GM23338 (cell line): ENCODE results near the gene CCR7. TPM values are rescaled to one million over a fixed set of nuclear protein-coding genes. Genes with fewer than 3 reads are reported as not detected.

Source experiments
- ATAC-seq: fragments of 200-7000 bp; cut with Tn5 transposase; 3 replicates; pipeline ENCODE4 v1.9.1; 2020
- DNase-seq: peaks from one replicate; pipeline ENCODE4 v3.0.0-alpha.2; 2015; ENCODE audit warnings: low spot score
- H2AFZ ChIP-seq: fragments of 200-600 bp; sonication (generic); 2 replicates; pipeline ENCODE4 v1.8.0; 2016; ENCODE audit warnings: antibody characterized with exemption, mild to moderate bottlenecking, moderate library complexity
- H3F3A ChIP-seq: fragments of 200-600 bp; sonication (generic); replicated peaks from 2 replicates; pipeline ENCODE4 v1.8.0; 2017; ENCODE audit warnings: antibody characterized with exemption, mixed run types, low read depth
- H3K27ac ChIP-seq: fragments of 200-600 bp; sonication (generic); 2 replicates; pipeline ENCODE4 v1.6.1; 2016; ENCODE audit warnings: low read depth
- H3K27me3 ChIP-seq: fragments of 200-600 bp; sonication (generic); 2 replicates; pipeline ENCODE4 v1.8.0; 2016; ENCODE audit warnings: mild to moderate bottlenecking, mixed run types, moderate library complexity; ENCODE audit not compliant: insufficient read depth
- H3K36me3 ChIP-seq: fragments of 200-600 bp; sonication (generic); 2 replicates; pipeline ENCODE4 v1.8.0; 2016; ENCODE audit warnings: mild to moderate bottlenecking; ENCODE audit not compliant: insufficient read depth
- H3K4me1 ChIP-seq: fragments of 200-600 bp; sonication (generic); 2 replicates; pipeline ENCODE4 v1.8.0; 2016; ENCODE audit warnings: mild to moderate bottlenecking, moderate library complexity; ENCODE audit not compliant: insufficient read depth
- H3K4me2 ChIP-seq: fragments of 200-600 bp; sonication (generic); 2 replicates; pipeline ENCODE4 v1.7.1; 2017; ENCODE audit warnings: mixed run types
- H3K4me3 ChIP-seq: fragments of 200-600 bp; sonication (generic); 2 replicates; pipeline ENCODE4 v1.6.1; 2016; ENCODE audit warnings: mixed run types
- H3K79me2 ChIP-seq: fragments of 200-600 bp; sonication (generic); replicated peaks from 2 replicates; pipeline ENCODE4 v1.8.0; 2017; ENCODE audit warnings: mild to moderate bottlenecking; ENCODE audit not compliant: insufficient read depth
- H3K9me2 ChIP-seq: fragments of 200-600 bp; sonication (generic); 2 replicates; pipeline ENCODE4 v1.8.0; 2017; ENCODE audit not compliant: insufficient read depth
- H4K20me1 ChIP-seq: fragments of 200-600 bp; sonication (generic); replicated peaks from 2 replicates; pipeline ENCODE4 v1.8.0; 2017; ENCODE audit warnings: mild to moderate bottlenecking; ENCODE audit not compliant: insufficient read depth
- H3K27ac Mint-ChIP-seq: 2 replicates; pipeline ENCODE4 v1.8.0; 2020; ENCODE audit warnings: inconsistent platforms, mild to moderate bottlenecking, moderate library complexity, mixed read lengths
- H3K27me3 Mint-ChIP-seq: 3 replicates; pipeline ENCODE4 v1.8.0; 2022; ENCODE audit warnings: low read depth, mild to moderate bottlenecking, moderate library complexity, mixed read lengths, inconsistent platforms; ENCODE audit not compliant: insufficient read depth, poor library complexity
- H3K36me3 Mint-ChIP-seq: 3 replicates; pipeline ENCODE4 v1.8.0; 2021; ENCODE audit warnings: low read depth, mild to moderate bottlenecking, inconsistent platforms, moderate library complexity, mixed read lengths
- H3K4me1 Mint-ChIP-seq: 3 replicates; pipeline ENCODE4 v1.8.0; 2020; ENCODE audit warnings: mild to moderate bottlenecking, inconsistent platforms, mixed read lengths
- H3K4me3 Mint-ChIP-seq: 3 replicates; pipeline ENCODE4 v1.8.0; 2021; ENCODE audit warnings: moderate library complexity, mild to moderate bottlenecking, inconsistent platforms, mixed read lengths
- H3K9me3 Mint-ChIP-seq: 3 replicates; pipeline ENCODE4 v1.8.0; 2020; ENCODE audit warnings: moderate library complexity, mild to moderate bottlenecking, inconsistent platforms, mixed read lengths
- CREB1 ChIP-seq: fragments of 250-450 bp; sonication (Bioruptor Pico); IDR thresholded peaks from 2 replicates; pipeline ENCODE4 v1.5.0; 2020; ENCODE audit warnings: low read depth, mild to moderate bottlenecking, moderate library complexity
- EZH2 ChIP-seq: fragments of 200-600 bp; sonication (generic); IDR thresholded peaks from one replicate; pipeline ENCODE4 v1.8.0; 2017; ENCODE audit warnings: antibody characterized with exemption, mild to moderate bottlenecking, low read depth; ENCODE audit not compliant: unreplicated experiment
- EZH2phosphoT487 ChIP-seq: fragments of 200-600 bp; sonication (generic); IDR thresholded peaks from one replicate; pipeline ENCODE4 v1.8.1; 2018; ENCODE audit warnings: antibody characterized with exemption; ENCODE audit not compliant: unreplicated experiment
- JUNB ChIP-seq: IDR thresholded peaks from one replicate; pipeline ENCODE4 v1.6.1; 2016; ENCODE audit warnings: antibody characterized with exemption; ENCODE audit not compliant: unreplicated experiment
- NANOG ChIP-seq: IDR thresholded peaks from 2 replicates; pipeline ENCODE4 v1.6.1; 2016; ENCODE audit warnings: antibody characterized with exemption, borderline replicate concordance
- POLR2AphosphoS5 ChIP-seq: IDR thresholded peaks from 2 replicates; pipeline ENCODE4 v1.6.1; 2016; ENCODE audit warnings: antibody characterized with exemption, low read depth
- STAT1 ChIP-seq: IDR thresholded peaks from one replicate; pipeline ENCODE4 v1.6.1; 2016; ENCODE audit warnings: antibody characterized with exemption; ENCODE audit not compliant: unreplicated experiment
- ZNF114 ChIP-seq: fragments of 250-450 bp; sonication (Bioruptor Pico); IDR thresholded peaks from 2 replicates; pipeline ENCODE4 v1.5.0; 2020; ENCODE audit warnings: mild to moderate bottlenecking, moderate library complexity
- ZNF331 ChIP-seq: fragments of 250-450 bp; sonication (Bioruptor Pico); IDR thresholded peaks from 2 replicates; pipeline ENCODE4 v1.5.0; 2020; ENCODE audit warnings: low read depth, mild to moderate bottlenecking, moderate library complexity
- polyA plus RNA-seq: library from polyadenylated mRNA; unstranded; fragments of >200 nt; fragmentation: Nextera tagmentation; extraction: Ambion mirVana; gene quantifications from 2 replicates; pipeline ENCODE4 v1.2.1, GENCODE V29; 2016
- total RNA-seq: library from RNA; depleted of rRNA; stranded (reverse); fragments of >200 nt; shearing (Covaris generic); gene quantifications from 2 replicates; pipeline ENCODE4 v1.2.3, GENCODE V29; 2014
- TF ChIP-seq, protein P1 (sequence below): IDR thresholded peaks from one replicate; pipeline ENCODE4 v1.6.1; 2018; ENCODE audit warnings: antibody characterized with exemption; ENCODE audit not compliant: unreplicated experiment
- TF ChIP-seq, protein P2 (sequence below): fragments of 250-450 bp; sonication (Bioruptor Pico); IDR thresholded peaks from 2 replicates; pipeline ENCODE4 v1.5.0; 2020; ENCODE audit warnings: mild to moderate bottlenecking, moderate library complexity
- TF ChIP-seq, protein P3 (sequence below), 2 experiments: fragments of 200-600 bp in 1 of 2; sonication (generic) in 1 of 2; conservative IDR thresholded peaks; 2 replicates each; pipeline versions ENCODE4 v1.5.1 to v1.6.1; 2016 to 2017; ENCODE audit warnings: antibody characterized with exemption in 2 of 2, low read depth in 2 of 2, mild to moderate bottlenecking in 2 of 2, moderate library complexity in 1 of 2
- TF ChIP-seq, protein P4 (sequence below): IDR thresholded peaks from 2 replicates; pipeline ENCODE4 v1.6.1; 2016; ENCODE audit warnings: antibody characterized with exemption

The CCR7 gene
- total and polyA plus RNA-seq, 2 experiments from 2014 or later = 0.37 to 0.59 TPM

DNA sequence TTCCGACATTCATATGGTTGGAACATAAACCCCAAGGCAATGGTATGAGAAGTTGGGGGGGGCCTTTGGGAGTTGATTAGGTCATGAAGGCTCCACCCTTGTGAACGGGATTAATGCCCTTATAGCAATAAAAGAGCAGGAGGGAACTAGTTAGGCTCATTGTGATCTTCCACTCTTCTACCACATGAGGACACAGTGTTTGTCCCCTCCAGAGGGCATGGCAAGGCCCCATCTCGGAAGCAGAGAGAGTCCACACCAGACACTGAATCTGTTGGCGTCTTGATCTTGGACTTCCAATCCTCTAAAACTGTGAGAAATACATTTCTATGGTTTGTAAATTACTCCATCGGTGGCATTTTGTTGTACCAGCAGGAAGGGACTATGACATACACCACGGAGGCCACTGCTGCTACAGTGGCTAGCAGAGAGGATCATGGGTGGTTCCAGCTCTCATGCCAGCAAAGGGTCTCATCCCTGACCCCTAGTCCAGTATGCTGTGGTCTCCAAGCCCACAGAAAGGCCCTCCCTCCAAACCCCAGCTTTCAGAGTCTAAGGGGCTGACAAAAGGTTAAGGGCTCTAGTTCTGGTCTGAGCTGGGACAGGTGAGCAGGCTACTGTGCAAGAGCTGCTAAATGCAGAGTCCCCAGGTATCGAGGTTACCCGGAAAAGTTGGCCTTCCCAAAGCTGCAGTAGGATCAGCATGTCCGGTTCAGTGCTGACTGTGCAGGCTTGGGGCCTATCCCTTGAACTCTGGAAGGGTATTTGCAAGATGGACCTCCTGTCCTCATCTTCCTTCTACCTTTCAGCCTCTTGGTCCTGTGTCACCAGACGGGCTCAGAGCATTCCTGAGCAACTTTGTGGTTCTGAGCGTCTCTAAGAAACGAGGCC, 12.2 kb downstream of the CCR7 start:
- Histone ChIP-seq H3K4me3 (no peak overlapping the region), H3K4me1 (no peaks in the 10 kb centered on the region; the same call in 1 of the 2 replicates), H4K20me1 (no peaks in the 10 kb centered on the region), H3K27me3 (no peaks in the 10 kb centered on the region), H3K4me2 (no peak overlapping the region), H3K36me3 (no peaks in the 10 kb centered on the region), H3K27ac (no peak overlapping the region), H2AFZ (peak overlapping the region; percentile 76), H3K79me2 (no peaks in the 10 kb centered on the region), H3F3A (no peaks in the 10 kb centered on the region), H3K9me2 (no peaks in the 10 kb centered on the region)
- ATAC-seq = peak; percentile 24; the same call in 1 of the 3 replicates
- Mint-ChIP-seq H3K9me3 (no peaks in the 10 kb centered on the region), H3K4me3 (no peak overlapping the region), H3K36me3 (no peaks in the 10 kb centered on the region), H3K4me1 (peaks cover 15% of the 10 kb centered on the region), H3K27ac (no peak overlapping the region), H3K27me3 (peaks cover 22% of the 10 kb centered on the region)
- no peak for TF ChIP-seq CREB1 (CRISPR knock-in tag)
- TF ChIP-seq STAT1 = no peak
- TF ChIP-seq ZNF331 = no peak
- no peak for TF ChIP-seq ZNF114 (CRISPR knock-in tag)
- no peak for TF ChIP-seq EZH2phosphoT487
- no peak for TF ChIP-seq JUNB
- TF ChIP-seq EZH2 = no peak
- TF ChIP-seq, protein P1, sequence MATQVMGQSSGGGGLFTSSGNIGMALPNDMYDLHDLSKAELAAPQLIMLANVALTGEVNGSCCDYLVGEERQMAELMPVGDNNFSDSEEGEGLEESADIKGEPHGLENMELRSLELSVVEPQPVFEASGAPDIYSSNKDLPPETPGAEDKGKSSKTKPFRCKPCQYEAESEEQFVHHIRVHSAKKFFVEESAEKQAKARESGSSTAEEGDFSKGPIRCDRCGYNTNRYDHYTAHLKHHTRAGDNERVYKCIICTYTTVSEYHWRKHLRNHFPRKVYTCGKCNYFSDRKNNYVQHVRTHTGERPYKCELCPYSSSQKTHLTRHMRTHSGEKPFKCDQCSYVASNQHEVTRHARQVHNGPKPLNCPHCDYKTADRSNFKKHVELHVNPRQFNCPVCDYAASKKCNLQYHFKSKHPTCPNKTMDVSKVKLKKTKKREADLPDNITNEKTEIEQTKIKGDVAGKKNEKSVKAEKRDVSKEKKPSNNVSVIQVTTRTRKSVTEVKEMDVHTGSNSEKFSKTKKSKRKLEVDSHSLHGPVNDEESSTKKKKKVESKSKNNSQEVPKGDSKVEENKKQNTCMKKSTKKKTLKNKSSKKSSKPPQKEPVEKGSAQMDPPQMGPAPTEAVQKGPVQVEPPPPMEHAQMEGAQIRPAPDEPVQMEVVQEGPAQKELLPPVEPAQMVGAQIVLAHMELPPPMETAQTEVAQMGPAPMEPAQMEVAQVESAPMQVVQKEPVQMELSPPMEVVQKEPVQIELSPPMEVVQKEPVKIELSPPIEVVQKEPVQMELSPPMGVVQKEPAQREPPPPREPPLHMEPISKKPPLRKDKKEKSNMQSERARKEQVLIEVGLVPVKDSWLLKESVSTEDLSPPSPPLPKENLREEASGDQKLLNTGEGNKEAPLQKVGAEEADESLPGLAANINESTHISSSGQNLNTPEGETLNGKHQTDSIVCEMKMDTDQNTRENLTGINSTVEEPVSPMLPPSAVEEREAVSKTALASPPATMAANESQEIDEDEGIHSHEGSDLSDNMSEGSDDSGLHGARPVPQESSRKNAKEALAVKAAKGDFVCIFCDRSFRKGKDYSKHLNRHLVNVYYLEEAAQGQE = no peak
- TF ChIP-seq, protein P2, sequence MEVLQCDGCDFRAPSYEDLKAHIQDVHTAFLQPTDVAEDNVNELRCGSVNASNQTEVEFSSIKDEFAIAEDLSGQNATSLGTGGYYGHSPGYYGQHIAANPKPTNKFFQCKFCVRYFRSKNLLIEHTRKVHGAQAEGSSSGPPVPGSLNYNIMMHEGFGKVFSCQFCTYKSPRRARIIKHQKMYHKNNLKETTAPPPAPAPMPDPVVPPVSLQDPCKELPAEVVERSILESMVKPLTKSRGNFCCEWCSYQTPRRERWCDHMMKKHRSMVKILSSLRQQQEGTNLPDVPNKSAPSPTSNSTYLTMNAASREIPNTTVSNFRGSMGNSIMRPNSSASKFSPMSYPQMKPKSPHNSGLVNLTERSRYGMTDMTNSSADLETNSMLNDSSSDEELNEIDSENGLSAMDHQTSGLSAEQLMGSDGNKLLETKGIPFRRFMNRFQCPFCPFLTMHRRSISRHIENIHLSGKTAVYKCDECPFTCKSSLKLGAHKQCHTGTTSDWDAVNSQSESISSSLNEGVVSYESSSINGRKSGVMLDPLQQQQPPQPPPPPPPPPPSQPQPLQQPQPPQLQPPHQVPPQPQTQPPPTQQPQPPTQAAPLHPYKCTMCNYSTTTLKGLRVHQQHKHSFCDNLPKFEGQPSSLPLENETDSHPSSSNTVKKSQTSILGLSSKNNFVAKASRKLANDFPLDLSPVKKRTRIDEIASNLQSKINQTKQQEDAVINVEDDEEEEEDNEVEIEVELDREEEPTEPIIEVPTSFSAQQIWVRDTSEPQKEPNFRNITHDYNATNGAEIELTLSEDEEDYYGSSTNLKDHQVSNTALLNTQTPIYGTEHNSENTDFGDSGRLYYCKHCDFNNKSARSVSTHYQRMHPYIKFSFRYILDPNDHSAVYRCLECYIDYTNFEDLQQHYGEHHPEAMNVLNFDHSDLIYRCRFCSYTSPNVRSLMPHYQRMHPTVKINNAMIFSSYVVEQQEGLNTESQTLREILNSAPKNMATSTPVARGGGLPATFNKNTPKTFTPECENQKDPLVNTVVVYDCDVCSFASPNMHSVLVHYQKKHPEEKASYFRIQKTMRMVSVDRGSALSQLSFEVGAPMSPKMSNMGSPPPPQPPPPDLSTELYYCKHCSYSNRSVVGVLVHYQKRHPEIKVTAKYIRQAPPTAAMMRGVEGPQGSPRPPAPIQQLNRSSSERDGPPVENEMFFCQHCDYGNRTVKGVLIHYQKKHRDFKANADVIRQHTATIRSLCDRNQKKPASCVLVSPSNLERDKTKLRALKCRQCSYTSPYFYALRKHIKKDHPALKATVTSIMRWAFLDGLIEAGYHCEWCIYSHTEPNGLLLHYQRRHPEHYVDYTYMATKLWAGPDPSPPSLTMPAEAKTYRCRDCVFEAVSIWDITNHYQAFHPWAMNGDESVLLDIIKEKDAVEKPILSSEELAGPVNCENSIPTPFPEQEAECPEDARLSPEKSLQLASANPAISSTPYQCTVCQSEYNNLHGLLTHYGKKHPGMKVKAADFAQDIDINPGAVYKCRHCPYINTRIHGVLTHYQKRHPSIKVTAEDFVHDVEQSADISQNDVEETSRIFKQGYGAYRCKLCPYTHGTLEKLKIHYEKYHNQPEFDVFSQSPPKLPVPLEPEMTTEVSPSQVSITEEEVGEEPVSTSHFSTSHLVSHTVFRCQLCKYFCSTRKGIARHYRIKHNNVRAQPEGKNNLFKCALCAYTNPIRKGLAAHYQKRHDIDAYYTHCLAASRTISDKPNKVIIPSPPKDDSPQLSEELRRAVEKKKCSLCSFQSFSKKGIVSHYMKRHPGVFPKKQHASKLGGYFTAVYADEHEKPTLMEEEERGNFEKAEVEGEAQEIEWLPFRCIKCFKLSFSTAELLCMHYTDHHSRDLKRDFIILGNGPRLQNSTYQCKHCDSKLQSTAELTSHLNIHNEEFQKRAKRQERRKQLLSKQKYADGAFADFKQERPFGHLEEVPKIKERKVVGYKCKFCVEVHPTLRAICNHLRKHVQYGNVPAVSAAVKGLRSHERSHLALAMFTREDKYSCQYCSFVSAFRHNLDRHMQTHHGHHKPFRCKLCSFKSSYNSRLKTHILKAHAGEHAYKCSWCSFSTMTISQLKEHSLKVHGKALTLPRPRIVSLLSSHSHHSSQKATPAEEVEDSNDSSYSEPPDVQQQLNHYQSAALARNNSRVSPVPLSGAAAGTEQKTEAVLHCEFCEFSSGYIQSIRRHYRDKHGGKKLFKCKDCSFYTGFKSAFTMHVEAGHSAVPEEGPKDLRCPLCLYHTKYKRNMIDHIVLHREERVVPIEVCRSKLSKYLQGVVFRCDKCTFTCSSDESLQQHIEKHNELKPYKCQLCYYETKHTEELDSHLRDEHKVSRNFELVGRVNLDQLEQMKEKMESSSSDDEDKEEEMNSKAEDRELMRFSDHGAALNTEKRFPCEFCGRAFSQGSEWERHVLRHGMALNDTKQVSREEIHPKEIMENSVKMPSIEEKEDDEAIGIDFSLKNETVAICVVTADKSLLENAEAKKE (CRISPR knock-in tag) = no peak
- no peak for TF ChIP-seq NANOG
- TF ChIP-seq, protein P3, sequence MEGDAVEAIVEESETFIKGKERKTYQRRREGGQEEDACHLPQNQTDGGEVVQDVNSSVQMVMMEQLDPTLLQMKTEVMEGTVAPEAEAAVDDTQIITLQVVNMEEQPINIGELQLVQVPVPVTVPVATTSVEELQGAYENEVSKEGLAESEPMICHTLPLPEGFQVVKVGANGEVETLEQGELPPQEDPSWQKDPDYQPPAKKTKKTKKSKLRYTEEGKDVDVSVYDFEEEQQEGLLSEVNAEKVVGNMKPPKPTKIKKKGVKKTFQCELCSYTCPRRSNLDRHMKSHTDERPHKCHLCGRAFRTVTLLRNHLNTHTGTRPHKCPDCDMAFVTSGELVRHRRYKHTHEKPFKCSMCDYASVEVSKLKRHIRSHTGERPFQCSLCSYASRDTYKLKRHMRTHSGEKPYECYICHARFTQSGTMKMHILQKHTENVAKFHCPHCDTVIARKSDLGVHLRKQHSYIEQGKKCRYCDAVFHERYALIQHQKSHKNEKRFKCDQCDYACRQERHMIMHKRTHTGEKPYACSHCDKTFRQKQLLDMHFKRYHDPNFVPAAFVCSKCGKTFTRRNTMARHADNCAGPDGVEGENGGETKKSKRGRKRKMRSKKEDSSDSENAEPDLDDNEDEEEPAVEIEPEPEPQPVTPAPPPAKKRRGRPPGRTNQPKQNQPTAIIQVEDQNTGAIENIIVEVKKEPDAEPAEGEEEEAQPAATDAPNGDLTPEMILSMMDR (conservative IDR thresholded peaks at IDR 0.05; ENCODE audit: low read depth in 2 of 2) = no peak
- no peak for TF ChIP-seq POLR2AphosphoS5
- TF ChIP-seq, protein P4, sequence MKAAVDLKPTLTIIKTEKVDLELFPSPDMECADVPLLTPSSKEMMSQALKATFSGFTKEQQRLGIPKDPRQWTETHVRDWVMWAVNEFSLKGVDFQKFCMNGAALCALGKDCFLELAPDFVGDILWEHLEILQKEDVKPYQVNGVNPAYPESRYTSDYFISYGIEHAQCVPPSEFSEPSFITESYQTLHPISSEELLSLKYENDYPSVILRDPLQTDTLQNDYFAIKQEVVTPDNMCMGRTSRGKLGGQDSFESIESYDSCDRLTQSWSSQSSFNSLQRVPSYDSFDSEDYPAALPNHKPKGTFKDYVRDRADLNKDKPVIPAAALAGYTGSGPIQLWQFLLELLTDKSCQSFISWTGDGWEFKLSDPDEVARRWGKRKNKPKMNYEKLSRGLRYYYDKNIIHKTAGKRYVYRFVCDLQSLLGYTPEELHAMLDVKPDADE = no peak
- DNase-seq = no peak
